LNCAP (cell line): Measurements from ENCODE around the gene MZF1.

ENCODE experiments used
- CTCF ChIP-seq: fragments of 450-650 bp; IDR thresholded peaks from 2 replicates; pipeline ENCODE4 v1.5.1; 2017; ENCODE audit warnings: mild to moderate bottlenecking

The MZF1 gene

GRCh38 chr19:58558623-58559274 lies 14.4 kb downstream of the MZF1 start:
- no peak for TF ChIP-seq CTCF

- TF ChIP-seq CTCF, result no peak
Observed at GRCh38 chr19:58558066-58558622, 15.0 kb downstream of the MZF1 start, which contains the start of gene UBE2M. Gene UBE2M (minus strand): TSS chr19:58558611. CDS start chr19:58558381, 230 bp downstream.

- TF ChIP-seq CTCF, result no peak
Observed at GRCh38 chr19:58557221-58558065, 15.7 kb downstream of the MZF1 start.

GRCh38 chr19:58556622-58557220 lies 16.4 kb downstream of the MZF1 start:
- TF ChIP-seq CTCF, result no peak

- no peak for TF ChIP-seq CTCF
Observed at GRCh38 chr19:58555920-58556621, 17.1 kb downstream of the MZF1 start.

- TF ChIP-seq CTCF, result no peak
Observed at GRCh38 chr19:58555369-58555885, 17.7 kb downstream of the MZF1 start.
